Measurements from ENCODE around the gene DVL3. TPM values are rescaled to one million over a fixed set of nuclear protein-coding genes. Genes with fewer than 3 reads are reported as not detected.

DVL3 gene
- total and polyA plus RNA-seq, 11 donors = 36.3 to 94.2 (median 64.8) TPM

- H3K4me3 ChIP-seq = no peak overlapping the region
- intact Hi-C loops (cut with DNase I) = loop anchor here in 5 of 10 donors (5.0 to 10.0 kb wide), 5 partner anchors 40 to 373 kb away; partner anchors contain the start of genes ALG3 (in 2 of the 5) and EEF1AKMT4 (in 2 of the 5)
- peaks cover 0 to 17% (median 7%) of the 10 kb centered on the region in 12 donors for H3K4me1 ChIP-seq
- no peaks in the 10 kb centered on the region for H3K9me3 ChIP-seq
- H3K27me3 ChIP-seq = no peaks in the 10 kb centered on the region
- H3K36me3 ChIP-seq = peaks cover 0 to 97% (median 92%) of the 10 kb centered on the region in 9 donors
- TF ChIP-seq, protein P1, sequence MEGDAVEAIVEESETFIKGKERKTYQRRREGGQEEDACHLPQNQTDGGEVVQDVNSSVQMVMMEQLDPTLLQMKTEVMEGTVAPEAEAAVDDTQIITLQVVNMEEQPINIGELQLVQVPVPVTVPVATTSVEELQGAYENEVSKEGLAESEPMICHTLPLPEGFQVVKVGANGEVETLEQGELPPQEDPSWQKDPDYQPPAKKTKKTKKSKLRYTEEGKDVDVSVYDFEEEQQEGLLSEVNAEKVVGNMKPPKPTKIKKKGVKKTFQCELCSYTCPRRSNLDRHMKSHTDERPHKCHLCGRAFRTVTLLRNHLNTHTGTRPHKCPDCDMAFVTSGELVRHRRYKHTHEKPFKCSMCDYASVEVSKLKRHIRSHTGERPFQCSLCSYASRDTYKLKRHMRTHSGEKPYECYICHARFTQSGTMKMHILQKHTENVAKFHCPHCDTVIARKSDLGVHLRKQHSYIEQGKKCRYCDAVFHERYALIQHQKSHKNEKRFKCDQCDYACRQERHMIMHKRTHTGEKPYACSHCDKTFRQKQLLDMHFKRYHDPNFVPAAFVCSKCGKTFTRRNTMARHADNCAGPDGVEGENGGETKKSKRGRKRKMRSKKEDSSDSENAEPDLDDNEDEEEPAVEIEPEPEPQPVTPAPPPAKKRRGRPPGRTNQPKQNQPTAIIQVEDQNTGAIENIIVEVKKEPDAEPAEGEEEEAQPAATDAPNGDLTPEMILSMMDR (IDR thresholded peaks at IDR 0.05) = no peak
- no peak for TF ChIP-seq POLR2A (IDR thresholded peaks at IDR 0.05)
- ATAC-seq (no peak), DNase-seq (no peak)
- 91 to 95% (median 93%) methylated on average over 7 of the region's 7 CpGs for WGBS, 4 donors
- no peak overlapping the region for H3K27ac ChIP-seq
Measured at GRCh38 chr3:184142199-184142598, 13.0 kb upstream of the DVL3 start.

DNA sequence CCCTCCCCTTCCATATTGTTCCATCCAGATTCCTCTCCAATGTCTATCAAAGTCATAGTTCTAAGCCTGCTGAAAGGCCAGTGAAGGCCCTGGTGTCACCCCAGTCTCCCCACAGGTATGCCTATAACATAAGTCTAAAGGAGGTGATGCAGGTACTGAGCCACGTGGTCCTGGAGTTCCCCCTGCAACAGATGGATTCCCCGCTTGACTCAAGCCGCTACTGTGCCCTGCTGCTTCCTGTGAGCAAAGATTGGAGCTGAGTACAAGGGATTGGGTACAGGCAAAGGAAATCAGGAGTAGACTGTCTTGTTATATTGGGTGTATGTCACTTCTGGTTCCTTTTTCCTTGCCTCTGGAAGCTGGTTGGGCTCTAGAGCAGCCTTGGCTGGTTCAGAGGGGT is 11.8 kb upstream of the DVL3 start:
- Histone ChIP-seq H3K27me3 (no peaks in the 10 kb centered on the region), H3K4me3 (no peak overlapping the region), H3K36me3 (peaks cover 0 to 86% (median 84%) of the 10 kb centered on the region in 9 donors), H3K27ac (no peak overlapping the region), H3K9me3 (no peaks in the 10 kb centered on the region), H3K4me1 (peaks cover 0 to 15% (median 3%) of the 10 kb centered on the region in 12 donors)
- intact Hi-C loops (cut with DNase I) = loop anchor here in 5 of 10 donors (5.0 to 10.0 kb wide), 5 partner anchors 39 to 371 kb away; partner anchors contain the start of genes ALG3 (in 2 of the 5) and EEF1AKMT4 (in 2 of the 5)
- DNase-seq = no peak
- WGBS, 4 donors = 89 to 93% (median 92%) methylated on average over 3 of the region's 3 CpGs
- TF ChIP-seq, protein P1 (IDR thresholded peaks at IDR 0.05) = no peak
- no peak for ATAC-seq

DNA sequence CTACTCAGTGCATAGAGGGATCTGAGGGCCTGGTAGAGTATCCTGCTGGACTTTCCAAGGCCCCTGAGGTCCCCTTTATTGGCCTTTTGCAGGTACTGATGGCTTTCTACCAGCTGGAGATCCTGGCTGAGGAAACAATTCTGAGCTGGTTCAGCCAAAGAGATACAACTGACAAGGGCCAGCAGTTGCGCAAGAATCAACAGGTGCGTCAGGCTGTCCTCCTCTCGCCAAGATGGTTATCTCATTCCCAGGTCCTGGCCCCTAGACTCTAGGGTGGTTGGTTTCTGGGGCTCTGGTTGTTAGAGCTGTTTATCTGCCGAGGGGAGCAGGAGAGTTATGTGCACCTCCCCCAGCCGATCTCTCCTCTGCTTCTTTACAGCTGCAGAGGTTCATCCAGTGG is 10.7 kb upstream of the DVL3 start:
- Histone ChIP-seq H3K4me3 (no peak overlapping the region), H3K9me3 (no peaks in the 10 kb centered on the region), H3K4me1 (peaks cover 0 to 15% (median 3%) of the 10 kb centered on the region in 12 donors), H3K27ac (no peak overlapping the region), H3K36me3 (peaks cover 0 to 75% (median 72%) of the 10 kb centered on the region in 9 donors), H3K27me3 (no peaks in the 10 kb centered on the region)
- 72 to 87% (median 83%) methylated on average over 5 of the region's 5 CpGs for WGBS, 4 donors
- DNase-seq (no peak), ATAC-seq (no peak)
- TF ChIP-seq, protein P1 (IDR thresholded peaks at IDR 0.05) = no peak
- TF ChIP-seq POLR2A (IDR thresholded peaks at IDR 0.05) = no peak
- intact Hi-C loops (cut with DNase I) = loop anchor here in 5 of 10 donors (5.0 to 10.0 kb wide), 5 partner anchors 38 to 370 kb away; partner anchors contain the start of genes ALG3 (in 2 of the 5) and EEF1AKMT4 (in 2 of the 5)

DNA sequence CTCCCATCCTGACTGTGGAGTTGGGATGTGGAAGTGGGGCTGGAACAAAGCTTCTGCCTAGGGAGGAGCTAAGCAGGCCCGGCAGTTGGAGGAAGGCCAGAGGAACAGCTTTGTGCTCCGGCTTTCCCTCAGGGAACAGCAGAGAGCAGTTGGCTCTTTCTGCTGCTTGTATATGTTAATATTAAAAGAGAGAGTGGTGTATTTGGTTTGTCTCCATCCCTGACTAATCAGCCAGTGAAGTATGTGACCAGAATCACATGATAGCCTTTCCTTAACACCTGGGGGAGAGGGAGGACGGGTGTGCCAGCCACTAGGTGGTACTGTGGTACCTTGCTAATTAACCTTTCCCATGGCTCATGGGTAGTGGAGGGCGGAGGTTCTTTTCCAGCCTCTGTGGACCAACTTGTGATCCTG is 10.1 kb upstream of the DVL3 start:
- Histone ChIP-seq H3K36me3 (peaks cover 0 to 69% (median 66%) of the 10 kb centered on the region in 9 donors), H3K9me3 (no peaks in the 10 kb centered on the region), H3K4me3 (no peak overlapping the region), H3K27me3 (no peaks in the 10 kb centered on the region), H3K4me1 (peaks cover 0 to 15% (median 3%) of the 10 kb centered on the region in 12 donors), H3K27ac (peak overlapping the region in 1 of 12 donors; percentile 12)
- peak in 1 of 5 donors; percentile 48 for DNase-seq
- TF ChIP-seq, protein P1 (IDR thresholded peaks at IDR 0.05) = peak in 11 of 12 donors; percentile 11 to 56 (median 40)
- TF ChIP-seq POLR2A (IDR thresholded peaks at IDR 0.05) = no peak
- intact Hi-C loops (cut with DNase I) = loop anchor here in 4 of 10 donors (5.0 to 10.0 kb wide), 4 partner anchors 92 to 370 kb away; partner anchors contain the start of genes ALG3 (in 2 of the 4) and EEF1AKMT4 (in 2 of the 4)
- ATAC-seq = peak; percentile 61 to 76 (median 64)
- 25 to 29% (median 29%) methylated on average over 4 of the region's 4 CpGs for WGBS, 4 donors

Data from heart left ventricle (tissue), 16 donors.